ENCODE data around the gene LRRC27. TPM values are rescaled to one million over a fixed set of nuclear protein-coding genes. Genes with fewer than 3 reads are reported as not detected.

LRRC27 gene
- total RNA-seq, 1 donor from 2014 or later = 10.9 TPM

- DNase-seq = no peak
Observed at GRCh38 chr10:132417257-132417910, 85.4 kb downstream of the LRRC27 start.

- DNase-seq = peak; percentile 54
Observed at GRCh38 chr10:132417957-132418441, 86.0 kb downstream of the LRRC27 start.

- DNase-seq = no peak
Observed at GRCh38 chr10:132418527-132419416, 86.8 kb downstream of the LRRC27 start.

GRCh38 chr10:132419538-132420468, 87.8 kb downstream of the LRRC27 start:
- DNase-seq = no peak

- DNase-seq = no peak
Observed at GRCh38 chr10:132420469-132420980, 88.5 kb downstream of the LRRC27 start.

- no peak for DNase-seq
Observed at GRCh38 chr10:132420981-132421846, 89.2 kb downstream of the LRRC27 start.

GRCh38 chr10:132421847-132422751, 90.1 kb downstream of the LRRC27 start:
- no peak for DNase-seq

GRCh38 chr10:132422903-132423825, 91.2 kb downstream of the LRRC27 start:
- no peak for DNase-seq

GRCh38 chr10:132423966-132424861, 92.2 kb downstream of the LRRC27 start:
- no peak for DNase-seq

- no peak for DNase-seq
Observed at GRCh38 chr10:132425029-132425756, 93.2 kb downstream of the LRRC27 start.

- no peak for DNase-seq
Observed at GRCh38 chr10:132425757-132426155, 93.8 kb downstream of the LRRC27 start.

- no peak for DNase-seq
Observed at GRCh38 chr10:132427006-132427771, 95.2 kb downstream of the LRRC27 start.

- no peak for DNase-seq
Observed at GRCh38 chr10:132427939-132428367, 96.0 kb downstream of the LRRC27 start.

- DNase-seq = no peak
Observed at GRCh38 chr10:132428486-132428995, 96.5 kb downstream of the LRRC27 start.
